CD4-positive, alpha-beta T cell treated with Interleukin-17A for 1 hour (primary cell): Measurements from ENCODE around the gene AJUBA.
"Not testable (repeated sequence)": the region's sequence is repeated elsewhere in the genome, so short reads cannot be mapped to it uniquely, and the experiment has no call there.

ENCODE experiments used
- DNase-seq: peaks from one replicate; pipeline ENCODE4 v3.0.0-alpha.2; 2020

The AJUBA gene

DNA sequence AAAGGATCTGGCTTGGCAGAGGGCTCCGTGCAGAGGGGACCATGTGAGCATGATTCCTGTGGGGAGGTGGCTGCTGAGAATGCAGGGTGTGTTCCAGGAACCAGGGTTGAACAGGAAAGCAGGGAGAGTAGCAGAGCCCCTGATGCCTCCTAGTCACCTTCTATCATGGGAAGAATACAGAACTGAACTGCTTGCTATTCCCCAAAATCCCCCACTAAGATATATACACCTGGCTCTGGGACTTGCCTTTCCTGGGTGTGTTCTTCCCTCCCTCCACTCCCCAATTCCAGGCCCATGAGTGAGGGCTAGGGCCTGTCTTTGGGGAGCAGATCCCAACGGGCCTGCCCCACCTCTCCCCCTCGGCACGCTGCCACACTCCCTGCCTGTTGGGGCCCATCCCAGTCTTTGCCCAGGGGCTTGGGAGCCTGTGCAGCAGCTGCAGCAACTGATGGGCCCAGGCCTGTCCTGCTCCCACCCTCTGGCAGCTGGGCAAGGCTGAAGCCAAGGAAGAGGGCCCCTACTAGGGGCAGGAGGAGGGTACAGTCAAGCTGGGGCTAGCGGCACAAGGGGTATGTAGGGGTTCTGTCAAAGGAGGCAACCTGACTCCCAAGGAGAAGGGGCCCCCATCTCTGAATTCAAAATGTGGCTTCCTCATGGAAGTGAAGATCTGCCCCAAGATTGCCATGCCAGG lies 3.2 kb downstream of the AJUBA start:
- no peak for DNase-seq

- no peak for DNase-seq
Observed at GRCh38 chr14:22978487-22978837, 3.9 kb downstream of the AJUBA start.

GRCh38 chr14:22977684-22978486 lies 4.5 kb downstream of the AJUBA start:
- DNase-seq, result no peak

GRCh38 chr14:22977434-22977683 lies 5.0 kb downstream of the AJUBA start:
- no peak for DNase-seq

- DNase-seq, result no peak
Observed at GRCh38 chr14:22976620-22977433, 5.5 kb downstream of the AJUBA start.

- no peak for DNase-seq
Observed at GRCh38 chr14:22974530-22975313, 7.6 kb downstream of the AJUBA start.

- peak; percentile 57 for DNase-seq
Observed at GRCh38 chr14:22973217-22974032, 8.9 kb downstream of the AJUBA start.

DNA sequence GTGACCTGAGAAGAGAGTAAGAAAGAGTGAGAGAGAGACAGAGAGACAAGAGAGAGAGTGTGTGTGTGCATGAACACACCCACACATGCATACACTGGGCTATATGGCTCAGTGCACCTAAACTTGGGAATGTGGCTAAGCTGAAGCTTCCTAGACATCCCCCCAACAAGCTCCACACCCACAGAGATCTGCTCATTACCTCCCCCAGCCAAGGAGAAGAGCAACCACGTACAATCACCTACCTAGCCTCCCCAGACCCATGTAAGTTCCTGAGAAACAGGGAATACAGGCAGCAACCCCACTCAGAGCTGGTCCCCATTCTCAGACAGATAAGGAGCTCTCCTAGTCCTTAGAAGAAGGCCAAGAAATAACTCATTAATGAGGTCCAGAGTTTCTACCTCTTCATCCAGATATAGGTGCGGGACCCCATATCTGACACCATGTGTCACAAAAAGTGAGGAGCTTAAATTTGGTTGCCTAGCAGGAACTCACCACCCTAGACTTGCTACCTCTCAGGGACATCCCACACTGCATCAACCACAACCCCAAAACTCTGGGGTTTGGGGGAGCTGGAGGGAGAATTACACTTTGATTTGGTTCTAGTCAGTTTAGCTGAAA lies 9.9 kb downstream of the AJUBA start:
- DNase-seq, result no peak

- DNase-seq, result no peak
Observed at GRCh38 chr14:22971152-22971551, 11.2 kb downstream of the AJUBA start.

- no peak for DNase-seq
Observed at GRCh38 chr14:22966783-22967269, 15.5 kb downstream of the AJUBA start.

- DNase-seq, result not testable (repeated sequence)
Observed at GRCh38 chr14:22965916-22966782, 16.2 kb downstream of the AJUBA start.

- DNase-seq, result no peak
Observed at GRCh38 chr14:22962061-22962676, 20.2 kb downstream of the AJUBA start.

- DNase-seq, result no peak
Observed at GRCh38 chr14:22955702-22956569, 26.4 kb downstream of the AJUBA start.

GRCh38 chr14:22952418-22952817 lies 29.9 kb downstream of the AJUBA start:
- DNase-seq, result no peak

GRCh38 chr14:22951795-22952194 lies 30.6 kb downstream of the AJUBA start:
- DNase-seq, result not testable (repeated sequence)

DNA sequence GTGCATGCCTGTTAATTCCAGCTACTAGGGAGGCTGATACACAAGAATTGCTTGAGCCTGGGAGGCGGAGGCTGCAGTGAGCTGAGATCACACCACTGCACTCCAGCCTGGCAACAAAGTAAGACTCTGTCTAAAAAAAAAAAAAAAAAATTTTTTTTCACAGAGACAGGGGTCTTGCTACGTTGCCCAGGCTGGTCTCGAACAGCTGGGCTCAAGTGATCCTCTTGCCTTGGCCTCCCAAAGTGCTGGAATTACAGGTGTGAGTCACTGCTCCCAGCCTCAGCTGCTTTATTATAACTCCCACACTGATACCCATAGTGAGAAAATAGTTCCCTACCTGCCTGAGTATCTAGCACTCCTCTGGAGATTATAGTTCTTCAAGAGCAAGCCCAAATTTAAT lies 36.7 kb downstream of the AJUBA start:
- no peak for DNase-seq

DNA sequence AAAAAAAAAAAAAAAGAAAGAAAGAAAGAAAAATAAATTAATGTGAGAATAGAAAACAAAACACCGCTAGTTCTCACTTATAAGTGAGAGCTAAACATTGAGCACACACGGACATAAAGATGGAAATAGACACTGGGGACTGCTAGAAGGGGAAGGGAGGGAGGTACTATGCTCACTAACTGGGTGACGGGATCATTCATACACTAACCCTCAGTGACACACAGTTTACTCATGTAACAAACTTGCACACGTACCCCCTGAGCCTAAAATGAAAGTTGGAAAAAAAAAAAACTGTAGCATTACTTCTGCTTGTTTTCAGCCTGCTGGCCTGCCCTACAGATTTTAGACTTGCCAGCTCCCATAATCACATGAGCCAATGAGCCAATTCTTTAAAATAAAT lies 42.7 kb downstream of the AJUBA start:
- no peak for DNase-seq

- no peak for DNase-seq
Observed at GRCh38 chr14:22935156-22935555, 47.2 kb downstream of the AJUBA start.

- no peak for DNase-seq
Observed at GRCh38 chr14:22932146-22932545, 50.2 kb downstream of the AJUBA start.
